Measurements from ENCODE around the gene SPEN. TPM values are rescaled to one million over a fixed set of nuclear protein-coding genes. Genes with fewer than 3 reads are reported as not detected.

Gene SPEN
- total RNA-seq, 1 experiment from 2014 or later: 58.3 TPM

GRCh38 chr1:15959827-15960446 lies 112.4 kb downstream of the SPEN start:
- Histone ChIP-seq H3K36me3 (ENCODE audit: control insufficient read depth, insufficient read depth, low read length) (no peaks in the 10 kb centered on the region), H3K27ac (ENCODE audit: low read length) (no peak overlapping the region), H3K9me3 (ENCODE audit: control insufficient read depth, insufficient read depth, low read depth, low read length) (no peaks in the 10 kb centered on the region), H3K27me3 (ENCODE audit: control insufficient read depth, insufficient read depth, low read length) (no peaks in the 10 kb centered on the region), H3K4me3 (ENCODE audit: low read depth in 2 of 2, low read length in 2 of 2) (no peak overlapping the region), H3K4me1 (ENCODE audit: control insufficient read depth, insufficient read depth, low read length) (0 out of 2 replicates have a peak, but pooled peaks cover 4% of the 10 kb centered on the region)
- DNase-seq (ENCODE audit: low read depth, low spot score) (no peak), ATAC-seq (no peak)
- intact Hi-C loops (cut with micrococcal nuclease; ENCODE audit: unreplicated experiment) (no loop called here), in situ Hi-C loops (cut with HindIII; ENCODE audit: low pct_unique_long_range_greater_than_20kb, low sequenced_read_pairs) (no loop called here)
- no peak for TF ChIP-seq SIN3A (IDR thresholded peaks at IDR 0.05; ENCODE audit: borderline replicate concordance, insufficient read depth, low read depth, low read length)
- TF ChIP-seq POLR2AphosphoS5 (IDR thresholded peaks at IDR 0.05; ENCODE audit: low read depth, low read length): no peak
- no peak for TF ChIP-seq CTCF (IDR thresholded peaks at IDR 0.05)
- TF ChIP-seq REST (IDR thresholded peaks at IDR 0.05; ENCODE audit: insufficient read depth in 1 of 2, low read depth in 2 of 2, low read length in 1 of 2): no peak
- TF ChIP-seq TCF7L2 (IDR thresholded peaks at IDR 0.05; ENCODE audit: low read depth, low read length): no peak
- CTCF ChIA-PET: no interaction called here
- POLR2A ChIA-PET: no interaction called here
- no TSS peak for BruUV-seq (replicated peaks)

- CTCF ChIA-PET: interaction anchor here (0.6 kb wide), 1 partner anchor 17 kb away, joined by 14 read pairs; no protein-coding TSS in a partner anchor
- Histone ChIP-seq H3K9me3 (ENCODE audit: control insufficient read depth, insufficient read depth, low read depth, low read length) (no peaks in the 10 kb centered on the region), H3K4me1 (ENCODE audit: control insufficient read depth, insufficient read depth, low read length) (0 out of 2 replicates have a peak, but pooled peaks cover 4% of the 10 kb centered on the region), H3K36me3 (ENCODE audit: control insufficient read depth, insufficient read depth, low read length) (no peaks in the 10 kb centered on the region), H3K4me3 (ENCODE audit: low read depth in 2 of 2, low read length in 2 of 2) (no peak overlapping the region), H3K27me3 (ENCODE audit: control insufficient read depth, insufficient read depth, low read length) (no peaks in the 10 kb centered on the region), H3K27ac (ENCODE audit: low read length) (no peak overlapping the region)
- ATAC-seq (no peak), DNase-seq (ENCODE audit: low read depth, low spot score) (no peak)
- in situ Hi-C loops (cut with HindIII; ENCODE audit: low pct_unique_long_range_greater_than_20kb, low sequenced_read_pairs) (no loop called here), intact Hi-C loops (cut with micrococcal nuclease; ENCODE audit: unreplicated experiment) (no loop called here)
- BruUV-seq (replicated peaks): no TSS peak
- TF ChIP-seq SIN3A (IDR thresholded peaks at IDR 0.05; ENCODE audit: borderline replicate concordance, insufficient read depth, low read depth, low read length): no peak
- TF ChIP-seq CTCF (IDR thresholded peaks at IDR 0.05): no peak
- TF ChIP-seq POLR2AphosphoS5 (IDR thresholded peaks at IDR 0.05; ENCODE audit: low read depth, low read length): no peak
- TF ChIP-seq REST (IDR thresholded peaks at IDR 0.05; ENCODE audit: insufficient read depth in 1 of 2, low read depth in 2 of 2, low read length in 1 of 2): no peak
- no peak for TF ChIP-seq TCF7L2 (IDR thresholded peaks at IDR 0.05; ENCODE audit: low read depth, low read length)
- POLR2A ChIA-PET: no interaction called here
These were observed 113.3 kb downstream of the SPEN start for GRCh38 chr1:15960808-15961207.

Measured in Panc1 (cell line).